Non-pigmented ciliary epithelial cell (primary cell): ENCODE measurements around the gene DCST2.

ENCODE experiments used
- DNase-seq: peaks from one replicate; pipeline ENCODE4 v3.0.0-alpha.2; 2010; ENCODE audit warnings: low read depth

Gene DCST2

GRCh38 chr1:155033524-155033923 is at the start of gene DCST2, which contains the start of gene DCST1:
TSS of gene DCST2 (minus strand) at chr1:155033781. CDS start at chr1:155033701, 80 bp downstream.
TSS of gene DCST1 (plus strand) at chr1:155033824. CDS start at chr1:155034037, 213 bp downstream.
- no peak for DNase-seq

- DNase-seq: no peak
Observed at GRCh38 chr1:155083052-155083541, 49.5 kb upstream of the DCST2 start.

GRCh38 chr1:155082301-155083051 is 48.9 kb upstream of the DCST2 start:
- no peak for DNase-seq

- DNase-seq: no peak
Observed at GRCh38 chr1:155081472-155082300, 48.1 kb upstream of the DCST2 start.

GRCh38 chr1:155080312-155081228 is 47.0 kb upstream of the DCST2 start:
- DNase-seq: no peak

GRCh38 chr1:155079487-155080311 is 46.1 kb upstream of the DCST2 start:
- no peak for DNase-seq

GRCh38 chr1:155079210-155079486 is 45.6 kb upstream of the DCST2 start:
- no peak for DNase-seq

GRCh38 chr1:155078469-155079209 is 45.1 kb upstream of the DCST2 start, which contains the start of gene EFNA3:
TSS of gene EFNA3 (plus strand) at chr1:155078837. CDS start at chr1:155078942, 105 bp downstream.
- no peak for DNase-seq

GRCh38 chr1:155077758-155078445 is 44.3 kb upstream of the DCST2 start:
- DNase-seq: no peak

- DNase-seq: no peak
Observed at GRCh38 chr1:155077346-155077745, 43.8 kb upstream of the DCST2 start.

- no peak for DNase-seq
Observed at GRCh38 chr1:155076371-155076770, 42.8 kb upstream of the DCST2 start.

- DNase-seq: no peak
Observed at GRCh38 chr1:155075535-155075934, 42.0 kb upstream of the DCST2 start.

GRCh38 chr1:155073377-155074242 is 40.0 kb upstream of the DCST2 start:
- no peak for DNase-seq

- no peak for DNase-seq
Observed at GRCh38 chr1:155072531-155073289, 39.1 kb upstream of the DCST2 start.

- no peak for DNase-seq
Observed at GRCh38 chr1:155071701-155072100, 38.1 kb upstream of the DCST2 start.

GRCh38 chr1:155070721-155071569 is 37.4 kb upstream of the DCST2 start:
- no peak for DNase-seq

- DNase-seq: no peak
Observed at GRCh38 chr1:155070158-155070621, 36.6 kb upstream of the DCST2 start.
